Measurements from ENCODE around the gene VAV2.
"Not testable (repeated sequence)": the region's sequence is repeated elsewhere in the genome, so short reads cannot be mapped to it uniquely, and the experiment has no call there.

VAV2 gene

DNA sequence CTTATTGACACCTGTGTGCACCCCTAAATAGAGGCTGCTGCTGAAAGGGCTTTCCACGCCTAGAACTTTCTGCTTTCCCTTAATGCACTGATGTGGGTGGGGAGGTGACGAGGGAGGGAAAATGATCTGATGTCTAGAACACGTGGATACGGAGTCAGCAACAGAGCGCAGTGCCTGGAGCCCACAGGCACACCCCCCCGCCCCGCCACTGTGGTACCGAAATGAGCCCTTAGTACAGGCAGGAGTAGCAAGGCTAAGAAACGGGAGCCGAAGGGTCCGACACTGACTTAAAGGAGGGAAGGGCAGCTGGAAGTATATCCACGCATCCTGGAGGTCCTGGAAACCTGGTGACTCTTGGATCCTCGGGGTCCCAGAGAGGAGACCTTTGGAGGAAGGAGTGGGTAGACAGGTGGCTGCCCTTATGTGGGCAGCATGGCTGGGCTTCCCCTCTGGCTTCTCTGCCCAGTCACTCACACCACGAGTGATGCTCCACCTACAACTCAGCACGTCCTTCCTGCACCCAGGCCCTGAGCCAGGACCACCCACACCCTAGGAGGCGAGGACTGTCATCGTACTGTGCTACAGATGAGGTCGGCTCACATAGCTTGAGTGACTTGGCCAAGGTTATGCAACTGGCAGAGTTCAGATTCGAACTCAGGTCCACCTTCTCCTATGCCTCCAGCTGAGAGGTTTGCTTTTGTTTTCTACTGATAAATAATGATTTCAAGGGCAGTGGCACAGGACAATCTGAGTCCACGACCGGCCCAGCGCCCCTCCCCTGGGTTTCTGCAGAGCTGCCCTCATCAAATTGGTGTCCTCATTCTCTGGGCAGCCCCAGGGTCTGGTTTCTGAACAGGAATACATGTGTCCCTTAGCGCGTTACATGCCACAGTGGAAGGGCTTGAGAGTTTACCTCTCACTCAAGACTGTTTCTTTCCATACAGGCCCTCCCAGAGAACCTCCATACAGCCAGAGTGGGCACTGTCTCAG is 4.7 kb upstream of the VAV2 start:
- no peak for DNase-seq (ENCODE audit: low read depth)

DNA sequence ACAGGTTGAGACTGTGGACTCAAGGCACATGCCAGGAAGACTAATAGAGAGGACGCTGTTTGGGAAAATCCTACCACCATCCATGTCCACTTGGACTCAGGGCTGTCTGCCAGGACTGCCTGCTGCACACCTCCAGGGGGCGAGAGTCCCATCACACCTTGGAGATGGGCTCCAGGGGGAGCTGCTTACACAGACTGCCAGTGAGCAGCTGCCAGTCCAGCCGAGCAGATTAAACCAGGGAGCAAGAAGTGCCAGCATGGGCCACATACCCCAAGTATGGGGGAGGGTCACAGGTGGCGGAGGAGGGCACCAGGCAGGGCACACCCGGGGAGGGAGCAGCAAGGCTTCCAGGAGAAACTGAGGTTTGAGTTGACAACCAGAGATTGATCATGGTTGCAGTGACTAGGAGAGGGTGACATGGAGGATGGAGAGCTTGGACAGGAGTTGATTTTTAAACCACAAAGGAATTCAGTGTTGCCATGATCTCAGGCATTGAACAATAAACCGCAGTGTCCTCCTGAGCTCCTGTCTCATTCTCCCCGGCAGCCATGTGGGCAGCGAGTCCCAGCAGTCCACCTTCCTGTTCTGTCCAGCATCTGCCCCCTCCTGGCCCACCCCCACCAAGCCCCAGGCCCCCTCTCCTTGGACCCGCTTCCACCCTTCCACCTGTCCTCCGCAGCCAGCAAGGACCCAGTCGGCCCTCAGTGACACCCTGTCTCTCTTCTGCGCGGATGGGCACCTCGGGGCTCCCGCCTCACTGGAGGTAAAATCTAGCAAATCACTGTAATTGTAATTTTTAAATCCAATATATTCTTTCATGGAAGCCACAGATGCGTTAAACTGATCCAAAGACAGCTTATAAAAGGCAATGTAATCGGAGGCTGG is 3.1 kb upstream of the VAV2 start:
- DNase-seq (ENCODE audit: low read depth): peak; percentile 37

DNA sequence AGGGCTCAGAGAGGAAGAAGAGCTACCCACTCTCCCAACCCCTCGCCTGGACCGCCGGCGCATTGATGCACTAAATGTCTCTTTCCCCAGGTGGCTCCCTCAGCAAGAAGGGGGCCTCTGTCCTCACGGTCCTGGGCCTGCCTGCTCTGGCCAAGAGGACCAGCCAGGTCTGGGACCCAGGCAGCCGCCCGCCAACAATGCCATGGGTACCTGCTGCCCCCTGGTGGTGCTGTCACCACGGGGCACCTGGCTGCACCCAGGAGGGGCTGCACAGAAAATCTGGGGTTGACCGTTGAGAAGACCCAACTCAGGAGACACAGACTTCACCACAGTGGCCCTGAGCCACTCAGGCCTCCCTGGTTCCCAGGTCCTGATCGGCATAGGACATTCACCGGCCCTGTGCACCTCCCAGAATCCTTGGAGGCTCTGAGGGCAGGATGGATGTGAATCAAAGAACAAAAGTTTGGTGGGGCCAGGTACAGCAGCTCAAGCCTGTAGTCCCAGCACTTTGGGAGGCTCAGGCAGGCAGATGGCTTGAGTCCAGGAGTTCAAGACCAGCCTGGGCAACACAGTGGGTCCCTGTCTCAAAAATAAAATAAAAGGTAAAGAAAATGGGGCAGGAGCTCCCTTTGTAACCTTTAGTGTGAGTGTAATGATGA is 2.4 kb upstream of the VAV2 start:
- DNase-seq (ENCODE audit: low read depth): peak; percentile 74

DNA sequence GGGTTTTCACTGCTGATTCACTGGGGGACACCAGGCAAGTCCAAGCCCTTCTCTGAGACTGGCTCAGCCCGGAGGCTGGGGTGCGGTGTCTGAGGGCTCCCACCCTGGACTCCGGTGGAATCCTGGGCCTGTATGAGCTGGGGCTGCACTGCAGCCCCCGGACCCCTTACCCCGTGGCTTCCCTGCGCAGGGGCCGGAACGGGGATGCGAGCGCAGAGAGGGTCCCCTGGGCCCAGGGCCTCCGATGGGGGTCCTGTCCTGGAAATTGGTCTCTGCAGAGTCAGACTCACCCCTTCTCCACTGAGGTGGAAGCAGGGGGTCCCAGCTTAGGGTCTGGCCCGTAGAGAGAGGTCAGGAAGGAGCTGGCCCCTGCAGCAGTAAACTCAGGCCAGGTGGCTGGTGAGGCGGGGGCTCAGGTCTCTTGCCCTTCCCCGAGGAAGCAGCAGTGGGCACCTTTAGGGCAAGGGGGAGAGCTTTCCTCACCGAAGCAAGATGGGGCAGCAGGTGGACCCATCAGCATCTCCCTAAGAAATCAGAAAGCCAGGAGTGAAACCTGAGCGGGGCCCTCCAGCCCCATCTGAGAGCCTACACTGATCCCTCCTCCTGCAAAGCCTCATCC is 1.6 kb upstream of the VAV2 start:
- DNase-seq (ENCODE audit: low read depth): no peak

DNA sequence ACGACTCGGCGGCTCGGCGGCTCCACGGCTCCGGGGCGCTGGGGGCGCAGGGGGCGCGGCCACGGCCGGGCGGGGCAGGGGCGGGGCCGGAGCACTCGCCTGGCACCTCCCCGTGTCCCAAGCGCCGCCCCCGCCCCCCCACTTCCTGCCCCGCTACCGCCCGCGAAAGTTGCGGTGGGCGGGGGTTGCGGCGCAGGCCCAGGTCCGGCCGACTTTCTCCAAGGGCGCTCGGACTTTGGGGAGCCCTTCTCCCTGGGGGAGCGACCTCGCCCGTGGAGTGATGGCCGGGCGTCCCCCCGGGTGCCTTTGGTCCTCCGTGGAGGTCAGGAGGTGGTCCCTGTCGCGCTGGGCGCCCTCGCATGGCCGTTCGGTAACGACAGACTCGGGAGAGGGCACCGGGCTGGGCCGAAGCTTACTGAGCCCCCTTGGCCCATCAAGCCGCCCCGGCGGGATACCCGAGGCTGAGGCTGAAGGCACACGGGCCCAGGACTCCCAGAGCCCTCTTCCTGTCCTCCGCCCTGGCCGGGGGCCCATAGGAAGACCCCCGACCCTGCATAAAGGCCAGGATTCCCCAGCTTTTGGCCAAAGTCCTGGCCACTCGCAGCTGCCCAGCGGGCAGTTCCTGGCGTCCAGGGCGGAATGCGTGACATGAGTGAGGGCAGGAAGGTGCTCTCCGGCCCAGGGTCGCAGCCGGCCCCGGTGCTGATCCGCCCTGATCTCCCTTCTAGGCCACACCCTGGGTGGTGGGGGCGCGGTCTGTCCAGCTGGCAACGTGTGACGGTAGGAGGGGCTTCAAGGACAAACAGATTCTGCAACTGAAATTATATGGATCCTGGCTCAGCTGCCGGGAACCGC is 883 bp upstream of the VAV2 start:
- DNase-seq (ENCODE audit: low read depth): peak; percentile 95

DNA sequence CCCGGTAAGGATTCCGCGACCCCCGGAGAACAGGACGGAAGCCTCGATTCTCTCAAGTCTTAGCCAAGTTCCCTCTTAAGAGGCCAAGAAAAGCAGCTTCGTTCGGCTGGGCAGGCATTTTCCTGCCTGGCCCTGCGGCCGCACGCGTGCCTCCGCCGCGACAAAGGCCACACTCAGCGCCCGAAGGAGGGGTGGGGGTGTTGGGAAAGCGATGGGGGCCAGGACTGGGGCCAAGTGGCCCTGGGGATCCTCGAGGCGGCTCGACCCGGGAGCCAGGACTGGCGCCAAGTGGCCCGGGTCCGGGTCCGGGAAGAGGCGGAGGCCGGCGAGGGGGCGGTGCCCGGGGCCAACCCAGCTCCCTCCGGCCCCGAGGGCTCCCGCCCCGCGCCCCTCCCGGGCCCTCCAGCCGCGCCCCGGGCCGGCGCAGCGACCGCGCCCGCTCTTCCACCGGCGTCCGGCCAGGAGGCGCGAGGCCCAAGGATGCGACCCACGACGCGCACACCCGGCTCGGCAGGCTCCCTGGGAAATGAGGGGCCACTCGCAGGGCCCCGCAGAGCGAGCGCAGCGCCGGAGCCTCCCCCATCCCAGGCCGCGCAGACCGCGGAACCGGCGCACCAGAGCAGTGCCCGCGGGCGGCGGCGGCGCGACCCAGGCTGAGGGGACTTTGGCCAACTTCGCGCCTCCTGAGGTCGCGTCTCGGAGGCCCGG is 756 bp downstream of the VAV2 start:
- peak; percentile 39 for DNase-seq (ENCODE audit: low read depth)

DNA sequence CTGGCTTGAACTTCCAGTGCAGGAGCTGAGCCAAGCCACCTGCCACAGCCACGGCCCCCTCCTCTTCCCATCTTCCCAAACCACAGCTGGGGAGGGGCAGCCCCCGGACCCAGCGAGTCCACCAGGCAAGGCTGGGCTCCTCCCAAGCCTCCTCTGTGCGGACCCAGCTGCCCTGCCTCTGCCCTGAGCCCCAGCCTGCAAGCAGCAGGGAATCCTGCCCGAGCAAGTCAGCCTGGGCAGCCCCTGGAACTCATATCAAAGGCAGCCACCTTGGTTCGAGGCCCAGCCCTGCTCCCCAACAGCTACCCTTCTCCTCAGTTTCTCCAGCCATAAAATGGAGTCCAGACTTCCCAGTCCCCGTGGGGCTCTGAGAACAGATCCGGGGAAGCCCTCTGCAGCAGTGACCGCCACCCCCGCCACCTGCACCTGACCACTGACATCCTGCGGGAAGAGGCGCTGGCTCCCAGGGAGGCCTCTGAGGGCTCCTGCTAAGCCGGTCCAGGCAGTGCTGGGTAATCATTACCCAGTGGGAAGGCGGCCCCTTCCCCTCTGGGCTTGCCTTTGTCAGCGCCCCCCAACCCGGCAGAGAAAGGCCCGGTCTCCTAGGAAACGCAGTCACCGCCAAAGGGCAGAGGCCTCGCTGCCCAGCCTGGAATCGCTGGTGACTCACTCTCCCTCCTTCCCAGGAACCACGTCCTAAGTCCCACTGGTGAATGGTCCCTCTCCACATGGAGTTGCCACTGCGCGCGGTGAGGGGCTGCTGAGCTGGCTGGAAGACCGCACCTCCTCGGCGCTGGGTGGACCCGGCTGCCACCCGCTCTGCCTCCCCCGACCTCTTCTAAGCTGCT is 1.5 kb downstream of the VAV2 start:
- DNase-seq (ENCODE audit: low read depth): peak; percentile 92

DNA sequence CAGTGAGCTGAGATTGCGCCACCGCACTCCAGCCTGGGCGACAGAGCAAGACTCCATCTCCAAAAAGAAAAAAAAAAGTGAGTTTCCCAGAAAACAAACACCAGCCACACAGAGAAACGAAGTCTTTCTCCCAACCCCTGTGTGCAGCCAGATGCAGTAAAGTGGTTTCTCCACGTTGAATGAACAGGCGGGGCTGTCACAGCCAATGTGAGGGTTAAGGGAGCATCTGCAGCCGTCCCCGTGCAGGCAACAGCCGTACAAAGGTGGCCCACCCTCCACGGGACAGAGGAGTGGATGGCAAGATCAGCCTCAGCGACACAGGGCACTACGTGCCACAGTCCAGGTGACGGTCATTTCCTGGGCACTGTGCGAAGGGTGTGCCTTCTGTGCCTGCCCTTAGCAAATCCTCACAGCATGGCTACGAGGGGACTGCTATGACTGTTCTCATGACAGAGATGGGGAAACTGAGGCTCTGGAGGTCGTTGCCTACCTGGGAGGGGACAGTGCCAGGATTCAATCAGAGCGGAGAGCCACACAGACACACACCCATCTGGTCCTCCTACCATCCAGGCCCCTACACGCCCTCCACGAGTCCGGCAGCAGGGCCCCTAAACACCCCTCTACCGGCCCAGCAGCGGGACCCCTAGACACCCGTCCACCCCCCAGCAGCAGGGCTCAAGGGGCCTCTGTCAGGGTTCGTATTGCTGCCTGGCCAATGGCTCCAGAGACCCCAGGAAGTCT is 2.3 kb downstream of the VAV2 start:
- no peak for DNase-seq (ENCODE audit: low read depth)

DNA sequence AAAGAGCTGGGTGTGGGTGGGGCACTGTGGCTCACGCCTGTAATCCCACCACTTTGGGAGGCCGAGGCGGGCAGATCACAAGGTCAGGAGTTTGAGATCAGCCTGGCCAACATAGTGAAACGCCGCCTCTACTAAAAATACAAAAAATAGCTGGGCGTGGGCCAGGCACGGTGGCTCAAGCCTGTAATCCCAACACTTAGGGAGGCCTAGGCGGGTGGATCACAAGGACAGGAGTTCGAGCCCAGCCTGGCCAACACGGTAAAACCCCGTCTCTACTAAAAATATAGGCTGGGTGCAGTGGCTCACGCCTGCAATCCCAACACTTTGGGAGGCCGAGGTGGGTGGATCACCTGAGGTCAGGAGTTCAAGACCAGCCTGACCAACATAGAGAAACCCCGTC is 3.4 kb downstream of the VAV2 start:
- DNase-seq (ENCODE audit: low read depth): not testable (repeated sequence)

DNA sequence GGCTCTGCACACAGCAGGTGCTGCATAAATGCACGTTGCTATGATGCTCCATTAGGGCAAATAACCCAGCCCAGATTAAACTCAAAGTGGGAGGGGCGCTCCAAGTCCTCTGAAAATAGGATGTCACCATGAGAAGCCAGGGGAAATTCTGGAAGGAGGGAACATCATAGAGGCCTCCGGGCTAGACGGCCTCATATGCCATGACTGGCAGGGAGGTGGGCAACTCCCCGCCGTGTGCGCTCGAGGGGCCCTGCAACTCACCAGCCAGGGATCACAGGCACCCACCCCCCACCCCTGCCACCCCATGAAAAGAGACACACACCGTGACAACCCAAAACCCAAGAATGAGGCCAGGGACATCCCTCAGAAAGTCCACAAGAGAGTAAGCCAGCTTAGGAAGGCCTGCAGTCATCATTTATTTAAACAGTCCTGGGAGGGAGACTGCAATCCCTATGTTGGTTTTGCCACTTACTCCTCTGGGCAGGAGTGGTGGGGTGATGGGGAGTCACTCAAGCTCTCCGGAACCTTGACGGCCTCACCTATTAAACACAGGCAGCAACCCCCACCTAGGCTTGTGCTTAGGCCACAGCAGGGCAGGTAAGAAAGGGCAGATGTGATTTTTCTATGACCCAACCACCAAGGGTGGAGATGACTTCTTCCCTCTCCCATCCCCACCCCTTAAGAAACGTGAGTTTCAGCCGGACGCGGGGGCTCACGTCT is 4.0 kb downstream of the VAV2 start:
- no peak for DNase-seq (ENCODE audit: low read depth)

DNA sequence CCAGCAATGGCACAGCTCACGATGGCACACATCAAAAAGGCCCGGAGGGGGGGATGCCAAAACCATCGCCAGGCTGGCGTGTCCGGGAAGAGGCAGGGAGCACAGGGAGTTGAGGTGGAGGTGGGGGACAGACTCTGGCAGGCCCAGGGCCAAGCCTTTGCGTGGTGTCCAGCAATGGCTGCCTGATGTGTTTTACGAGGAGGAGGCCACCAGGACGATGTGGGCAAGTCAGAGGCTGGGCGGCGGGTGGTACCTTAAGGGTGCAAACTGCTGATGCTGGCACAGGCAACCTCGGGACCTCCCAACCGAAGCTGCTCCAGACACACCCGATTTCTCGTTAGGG is 4.7 kb downstream of the VAV2 start:
- DNase-seq (ENCODE audit: low read depth): no peak

DNA sequence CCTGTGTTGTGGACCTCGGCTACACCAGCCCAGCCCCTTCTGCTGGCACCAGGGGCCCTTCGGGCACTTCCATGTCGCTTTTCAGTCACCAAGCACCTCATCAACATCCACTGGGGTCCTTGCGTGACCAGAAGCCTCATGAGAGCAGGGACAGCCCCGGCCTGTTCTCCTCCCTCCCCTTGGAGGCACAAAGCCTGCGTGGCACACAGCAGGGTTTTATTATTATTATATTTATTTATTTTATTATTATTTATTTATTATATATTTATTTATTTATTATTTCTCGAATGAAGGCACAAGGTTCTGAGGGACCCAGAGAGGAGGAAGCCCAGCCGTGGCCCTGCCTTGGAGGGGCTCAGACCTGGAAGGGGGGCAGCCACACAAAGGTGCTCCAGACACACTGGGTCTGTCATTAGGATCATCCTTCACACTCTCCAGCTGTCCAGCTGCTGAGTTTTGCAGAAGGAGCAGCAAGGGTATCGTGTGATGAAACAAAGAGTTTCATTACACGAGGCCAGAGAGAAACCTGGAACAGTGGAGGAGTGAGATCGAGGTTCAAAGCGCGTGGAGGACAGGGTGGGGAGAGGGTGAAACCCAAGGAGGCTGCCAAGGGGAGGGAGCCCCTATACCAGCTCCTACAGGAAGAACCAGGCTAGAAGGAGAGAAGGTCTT is 5.2 kb downstream of the VAV2 start:
- no peak for DNase-seq (ENCODE audit: low read depth)

DNA sequence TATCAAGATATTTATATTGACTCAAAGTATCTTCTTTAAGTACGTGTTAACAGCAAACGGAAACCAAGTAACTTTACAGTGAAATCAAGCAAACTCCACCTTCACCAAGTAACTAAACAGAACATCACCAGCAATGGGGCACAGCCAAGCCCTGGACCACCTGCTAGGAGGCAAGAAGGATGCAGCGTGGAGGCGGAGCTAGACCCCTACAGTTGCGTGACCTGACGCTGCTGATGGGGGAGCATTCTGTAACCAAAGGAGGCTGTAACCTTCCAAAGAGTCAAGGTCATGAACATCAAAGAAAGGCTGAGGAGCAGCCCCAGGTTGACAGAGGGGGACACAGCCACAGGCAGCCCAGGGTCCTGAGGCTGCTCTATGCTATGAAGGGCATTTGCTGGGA is 6.1 kb downstream of the VAV2 start:
- DNase-seq (ENCODE audit: low read depth): no peak

DNA sequence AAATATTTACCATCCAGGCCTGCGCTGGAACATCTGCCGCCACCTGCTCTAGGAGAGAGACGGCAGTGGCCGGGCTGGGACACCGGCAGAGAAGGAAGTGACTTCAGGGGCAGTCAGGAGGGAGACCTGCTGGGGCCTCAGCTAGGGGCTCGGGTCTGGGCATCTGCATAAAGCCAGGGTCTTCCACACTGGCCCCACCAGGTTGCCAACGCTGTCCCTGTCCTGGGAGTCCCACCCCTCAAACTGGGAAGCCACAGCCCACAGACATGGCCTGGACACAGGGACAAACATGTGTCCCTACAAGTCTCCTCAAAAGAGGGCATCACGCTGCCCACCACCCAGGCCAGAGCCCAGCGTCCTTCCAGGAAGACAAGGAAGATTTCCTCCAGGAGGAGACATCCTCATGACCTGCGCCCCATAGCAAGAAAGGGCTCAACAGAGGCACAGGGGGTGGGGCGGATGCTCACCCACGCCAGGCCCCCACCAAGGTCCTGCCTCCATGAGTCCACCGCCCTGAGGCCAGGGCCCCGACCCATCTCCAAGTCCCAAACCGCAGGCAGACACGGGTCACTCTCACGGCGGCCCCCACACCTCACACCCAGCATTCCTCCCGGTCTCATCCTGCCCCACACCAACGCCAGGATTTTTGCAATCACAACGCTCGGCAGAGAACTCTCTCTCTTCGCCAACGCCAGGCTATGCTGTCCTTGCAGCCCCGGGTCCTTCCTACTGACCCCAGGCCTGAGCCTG is 9.0 kb downstream of the VAV2 start:
- DNase-seq (ENCODE audit: low read depth): no peak

DNA sequence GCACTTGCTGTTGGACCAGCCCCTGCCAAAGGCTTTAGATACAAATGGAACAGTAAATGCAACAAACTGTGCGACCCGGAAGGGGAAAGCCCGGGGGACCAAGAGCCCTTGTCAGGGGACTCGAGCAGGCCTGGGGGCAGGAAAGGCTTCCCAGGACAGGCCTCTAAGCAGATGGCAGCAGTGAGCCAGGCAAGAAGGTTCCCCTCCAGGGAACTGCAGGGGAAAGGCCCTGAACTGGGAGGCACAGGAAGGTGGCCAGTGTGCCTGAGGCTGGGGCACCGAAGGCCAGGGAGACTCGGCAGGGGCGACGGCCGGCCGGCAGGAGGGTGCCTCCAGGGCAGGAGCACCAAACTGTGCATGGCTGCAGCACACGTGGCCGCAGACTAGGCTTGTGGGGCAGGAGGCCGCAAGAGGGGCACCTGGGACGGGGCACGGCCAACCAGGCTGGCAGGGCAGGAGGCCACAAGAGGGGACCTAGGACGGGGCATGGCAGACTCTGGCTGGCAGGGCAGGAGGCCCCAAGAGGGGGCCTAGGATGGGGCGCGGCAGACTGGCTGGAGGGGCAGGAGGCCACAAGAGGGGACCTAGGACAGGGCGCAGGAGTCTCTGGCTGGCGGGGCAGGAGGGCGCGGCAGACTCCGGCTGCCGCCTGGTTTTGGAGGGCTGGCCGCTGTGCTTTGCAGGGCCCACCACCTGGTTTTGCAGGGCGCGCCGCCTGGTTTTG is 10.0 kb downstream of the VAV2 start:
- DNase-seq (ENCODE audit: low read depth): no peak

DNA sequence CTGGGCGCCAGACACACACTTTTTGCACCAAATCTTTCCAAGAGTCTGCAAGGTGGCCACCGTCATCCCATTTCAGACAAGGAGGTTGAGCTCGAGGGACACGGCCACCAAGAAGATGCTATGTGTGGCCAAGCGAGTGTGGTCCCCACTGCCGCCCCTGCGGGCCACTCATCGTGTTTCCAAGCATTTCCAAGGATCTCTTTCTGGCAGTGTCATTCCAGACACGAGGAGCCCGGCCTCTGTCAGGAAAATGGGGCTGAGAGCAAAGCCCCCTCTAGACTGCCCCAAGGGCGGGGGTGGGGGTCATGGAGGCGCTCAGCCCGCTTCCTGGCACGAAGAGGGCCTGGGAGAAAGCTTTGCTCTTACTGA is 10.6 kb downstream of the VAV2 start:
- no peak for DNase-seq (ENCODE audit: low read depth)

All from ELR (cell line).